ENCODE data around the gene EPS8L3. TPM values are rescaled to one million over a fixed set of nuclear protein-coding genes. Genes with fewer than 3 reads are reported as not detected.

Gene EPS8L3
- total and polyA plus RNA-seq, 2 donors (not counting 3 experiments of a cell fraction or from before 2014, with no cell fraction given): not detected

DNA sequence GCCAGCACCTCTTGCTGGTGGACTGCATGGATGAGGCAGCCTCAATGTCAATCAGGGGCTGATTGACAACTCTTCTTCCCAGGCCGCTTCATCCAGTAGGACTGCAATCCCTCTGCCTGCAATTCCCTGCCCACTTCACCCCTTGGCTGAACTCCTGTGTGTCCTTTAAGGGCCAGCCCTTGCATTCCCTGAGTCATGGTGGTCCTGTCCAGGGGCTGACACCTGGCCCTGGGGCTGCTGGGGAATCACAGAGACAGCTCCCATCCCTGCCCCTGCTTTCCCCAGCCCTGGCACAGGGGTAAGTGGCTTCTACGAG, 4.6 kb upstream of the EPS8L3 start:
- H3K9me1 ChIP-seq (replicated peaks; ENCODE audit: control insufficient read depth, extremely low read depth, insufficient read depth, low read length): no peaks in the 10 kb centered on the region
- ChIA-PET CTCF (interaction anchor here (1.0 to 10.7 kb wide), 3 partner anchors 130 to 222 kb away, joined by 4 to 391 read pairs (median 4); partner anchors contain the start of gene AHCYL1), POLR2A (no interaction called here)
- H2AFZ ChIP-seq (ENCODE audit: low read depth, low read length): no peak overlapping the region
- no peaks in the 10 kb centered on the region for H3K79me2 ChIP-seq (ENCODE audit: control insufficient read depth, insufficient read depth, low read length)
- no peak overlapping the region for H3K9ac ChIP-seq (replicated peaks; ENCODE audit: extremely low read depth, insufficient read depth, low read length)
- H4K20me1 ChIP-seq (replicated peaks; ENCODE audit: control insufficient read depth, extremely low read depth, insufficient read depth, low read length): no peaks in the 10 kb centered on the region
- no peaks in the 10 kb centered on the region for H3K36me3 ChIP-seq (ENCODE audit: control insufficient read depth in 2 of 2, extremely low read depth in 1 of 2, insufficient read depth in 2 of 2, low read length in 2 of 2)
- BruUV-seq (replicated peaks): no TSS peak
- intact Hi-C loops (cut with micrococcal nuclease) (loop anchor here (10.0 kb wide), 1 partner anchor 283 kb away; the partner anchor contains the start of gene ATXN7L2), dilution Hi-C loops (cut with MboI; ENCODE audit: extremely low pct_ligation_motif_present, low sequenced_read_pairs) (no loop called here)
- H3K4me1 ChIP-seq (ENCODE audit: control insufficient read depth, extremely low read depth, insufficient read depth, low read length): peaks cover 6% of the 10 kb centered on the region
- H3K4me2 ChIP-seq (ENCODE audit: insufficient read depth, low read length): no peak overlapping the region
- TF ChIP-seq GATA2 (IDR thresholded peaks at IDR 0.05; ENCODE audit: insufficient read depth, insufficient read length, low read depth, low read length) (no peak), FOS (IDR thresholded peaks at IDR 0.05; ENCODE audit: borderline replicate concordance, insufficient read depth, low read length) (no peak), JUN (IDR thresholded peaks at IDR 0.05; ENCODE audit: borderline replicate concordance, insufficient read depth, insufficient read length, low read depth) (no peak), POLR2A (IDR thresholded peaks at IDR 0.05; ENCODE audit: low read depth, low read length) (no peak), POLR2AphosphoS5 (IDR thresholded peaks at IDR 0.05; ENCODE audit: insufficient read depth, low read depth, low read length) (no peak), EZH2 (IDR thresholded peaks at IDR 0.05; ENCODE audit: borderline replicate concordance, low read depth, low read length, severe bottlenecking) (no peak), MYC (IDR thresholded peaks at IDR 0.05; ENCODE audit: low read depth, low read length) (no peak)
- TF ChIP-seq, protein P1, sequence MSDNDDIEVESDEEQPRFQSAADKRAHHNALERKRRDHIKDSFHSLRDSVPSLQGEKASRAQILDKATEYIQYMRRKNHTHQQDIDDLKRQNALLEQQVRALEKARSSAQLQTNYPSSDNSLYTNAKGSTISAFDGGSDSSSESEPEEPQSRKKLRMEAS (IDR thresholded peaks at IDR 0.05; ENCODE audit: insufficient read depth, insufficient read length): no peak
- TF ChIP-seq, protein P2, sequence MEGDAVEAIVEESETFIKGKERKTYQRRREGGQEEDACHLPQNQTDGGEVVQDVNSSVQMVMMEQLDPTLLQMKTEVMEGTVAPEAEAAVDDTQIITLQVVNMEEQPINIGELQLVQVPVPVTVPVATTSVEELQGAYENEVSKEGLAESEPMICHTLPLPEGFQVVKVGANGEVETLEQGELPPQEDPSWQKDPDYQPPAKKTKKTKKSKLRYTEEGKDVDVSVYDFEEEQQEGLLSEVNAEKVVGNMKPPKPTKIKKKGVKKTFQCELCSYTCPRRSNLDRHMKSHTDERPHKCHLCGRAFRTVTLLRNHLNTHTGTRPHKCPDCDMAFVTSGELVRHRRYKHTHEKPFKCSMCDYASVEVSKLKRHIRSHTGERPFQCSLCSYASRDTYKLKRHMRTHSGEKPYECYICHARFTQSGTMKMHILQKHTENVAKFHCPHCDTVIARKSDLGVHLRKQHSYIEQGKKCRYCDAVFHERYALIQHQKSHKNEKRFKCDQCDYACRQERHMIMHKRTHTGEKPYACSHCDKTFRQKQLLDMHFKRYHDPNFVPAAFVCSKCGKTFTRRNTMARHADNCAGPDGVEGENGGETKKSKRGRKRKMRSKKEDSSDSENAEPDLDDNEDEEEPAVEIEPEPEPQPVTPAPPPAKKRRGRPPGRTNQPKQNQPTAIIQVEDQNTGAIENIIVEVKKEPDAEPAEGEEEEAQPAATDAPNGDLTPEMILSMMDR (IDR thresholded peaks at IDR 0.05; ENCODE audit: extremely low read depth in 1 of 2, insufficient read depth in 1 of 2, low read depth in 1 of 2, low read length in 2 of 2): no peak
- DNase-seq (ENCODE audit: low read depth, low spot score): no peak
- FAIRE-seq: no peak
- no peak overlapping the region for H3K27ac ChIP-seq (ENCODE audit: insufficient read depth, low read depth, low read length)
- H3K9me3 ChIP-seq (replicated peaks; ENCODE audit: control insufficient read depth, insufficient read depth, low read length): no peaks in the 10 kb centered on the region
- no peaks in the 10 kb centered on the region for H3K27me3 ChIP-seq (ENCODE audit: control insufficient read depth in 2 of 2, insufficient read depth in 2 of 2, low read length in 2 of 2)
- H3K4me3 ChIP-seq (replicated peaks in 1 of 3; ENCODE audit: insufficient read depth in 1 of 3, low read depth in 1 of 3, low read length in 3 of 3): no peak overlapping the region

Measured in endothelial cell of umbilical vein (primary cell).